NCI-H510A (cell line): Measurements from ENCODE around the gene CRIP1.

Experiments
- DNase-seq: peaks from one replicate; lab custom pipeline; 2025; lab: John Stamatoyannopoulos, UW

Gene CRIP1

DNA sequence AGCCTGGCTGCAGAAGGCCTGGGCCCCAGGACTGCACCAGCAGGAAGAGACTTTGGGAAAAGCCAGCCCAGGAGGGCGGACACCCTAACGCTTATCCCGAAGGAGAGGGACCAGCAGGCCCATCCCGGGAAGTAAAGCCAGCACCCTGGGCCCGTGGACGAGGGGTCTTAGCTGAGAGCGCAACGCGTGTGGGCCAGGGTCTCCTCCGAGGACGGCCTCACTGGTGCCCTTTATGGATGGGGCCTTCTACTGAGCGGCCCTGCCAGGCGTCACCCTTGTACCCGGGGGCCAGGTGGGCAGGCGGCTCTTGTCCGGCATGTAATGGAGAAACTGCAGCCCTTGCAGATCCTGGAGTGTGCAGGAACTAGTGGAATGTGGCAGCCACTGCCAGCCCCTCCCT, 18.4 kb downstream of the CRIP1 start:
- DNase-seq, result no peak

GRCh38 chr14:105507247-105507646, 20.6 kb downstream of the CRIP1 start:
- no peak for DNase-seq

GRCh38 chr14:105508069-105508468, 21.4 kb downstream of the CRIP1 start:
- DNase-seq, result no peak

- DNase-seq, result no peak
Measured at GRCh38 chr14:105508601-105509000, 21.9 kb downstream of the CRIP1 start.

DNA sequence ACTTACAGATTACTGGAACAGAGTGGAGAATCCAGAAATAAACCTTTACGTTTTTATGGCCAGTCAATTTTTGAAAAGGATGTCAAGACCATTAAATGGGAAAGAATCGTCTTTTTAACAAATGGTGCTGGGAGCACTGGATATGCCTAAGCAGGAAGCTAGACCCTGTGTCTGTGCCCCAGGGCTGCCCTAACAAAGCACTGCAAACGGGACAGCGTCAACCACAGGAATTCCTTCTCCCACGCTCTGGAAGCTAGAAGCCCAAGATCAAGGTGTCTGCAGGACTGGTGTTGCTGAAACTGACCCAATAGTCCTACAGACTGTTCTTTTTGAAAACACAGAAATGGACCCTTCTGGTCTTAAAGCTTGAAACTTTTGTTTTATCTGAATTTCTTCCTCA, 30.4 kb downstream of the CRIP1 start:
- DNase-seq, result no peak

DNA sequence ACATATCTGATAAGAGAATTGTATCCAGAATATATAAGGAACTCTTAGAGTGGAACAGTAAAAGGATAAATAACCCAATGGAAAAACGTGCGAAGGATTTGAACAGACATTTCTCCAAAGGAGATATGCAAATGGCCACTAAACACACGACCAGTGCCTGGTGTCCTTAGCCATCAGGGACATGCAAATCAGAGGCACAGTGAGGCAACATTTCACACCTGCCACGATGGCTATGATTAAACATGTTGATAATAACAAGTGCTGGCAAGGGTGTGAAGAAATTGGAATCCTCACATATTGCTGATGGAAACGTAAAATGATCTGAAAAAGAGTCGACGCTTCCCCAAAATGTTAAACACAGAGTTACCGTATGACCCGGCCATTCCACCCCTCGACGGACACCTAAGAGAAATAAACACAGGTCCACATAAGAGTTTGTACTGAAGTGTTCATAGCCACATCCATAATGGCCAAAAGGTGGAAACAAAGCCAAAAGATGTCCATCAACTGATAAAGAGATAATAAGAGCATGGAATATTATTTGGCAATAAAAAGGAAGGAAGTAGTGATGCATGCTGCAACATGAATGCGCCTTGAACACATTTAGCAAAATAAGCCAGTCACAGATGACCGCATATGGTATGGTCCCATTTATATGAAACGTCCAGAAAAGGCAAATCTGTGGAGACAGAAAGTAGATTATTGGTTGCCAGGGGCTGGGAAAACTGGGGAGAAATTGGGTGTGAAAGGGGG, 33.4 kb downstream of the CRIP1 start:
- no peak for DNase-seq

DNA sequence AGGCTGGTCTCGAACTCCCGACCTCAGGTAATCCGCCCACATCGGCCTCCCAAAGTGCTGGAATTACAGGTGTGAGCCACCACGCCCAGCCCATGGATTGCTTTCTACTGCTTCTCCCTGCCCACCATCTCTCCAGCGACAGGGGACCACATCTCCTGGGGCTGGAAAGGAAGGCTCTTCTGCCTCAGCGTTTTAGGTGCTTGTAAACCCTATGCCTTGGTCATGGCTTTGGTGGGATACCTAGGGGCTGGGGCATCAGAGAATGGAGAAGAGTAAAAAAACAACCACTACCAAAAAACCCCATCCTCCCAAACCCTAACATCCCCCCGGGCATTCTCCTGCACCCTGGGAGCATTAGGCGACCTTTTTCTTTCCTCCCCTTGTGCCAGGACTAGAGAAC, 38.6 kb downstream of the CRIP1 start:
- no peak for DNase-seq

DNA sequence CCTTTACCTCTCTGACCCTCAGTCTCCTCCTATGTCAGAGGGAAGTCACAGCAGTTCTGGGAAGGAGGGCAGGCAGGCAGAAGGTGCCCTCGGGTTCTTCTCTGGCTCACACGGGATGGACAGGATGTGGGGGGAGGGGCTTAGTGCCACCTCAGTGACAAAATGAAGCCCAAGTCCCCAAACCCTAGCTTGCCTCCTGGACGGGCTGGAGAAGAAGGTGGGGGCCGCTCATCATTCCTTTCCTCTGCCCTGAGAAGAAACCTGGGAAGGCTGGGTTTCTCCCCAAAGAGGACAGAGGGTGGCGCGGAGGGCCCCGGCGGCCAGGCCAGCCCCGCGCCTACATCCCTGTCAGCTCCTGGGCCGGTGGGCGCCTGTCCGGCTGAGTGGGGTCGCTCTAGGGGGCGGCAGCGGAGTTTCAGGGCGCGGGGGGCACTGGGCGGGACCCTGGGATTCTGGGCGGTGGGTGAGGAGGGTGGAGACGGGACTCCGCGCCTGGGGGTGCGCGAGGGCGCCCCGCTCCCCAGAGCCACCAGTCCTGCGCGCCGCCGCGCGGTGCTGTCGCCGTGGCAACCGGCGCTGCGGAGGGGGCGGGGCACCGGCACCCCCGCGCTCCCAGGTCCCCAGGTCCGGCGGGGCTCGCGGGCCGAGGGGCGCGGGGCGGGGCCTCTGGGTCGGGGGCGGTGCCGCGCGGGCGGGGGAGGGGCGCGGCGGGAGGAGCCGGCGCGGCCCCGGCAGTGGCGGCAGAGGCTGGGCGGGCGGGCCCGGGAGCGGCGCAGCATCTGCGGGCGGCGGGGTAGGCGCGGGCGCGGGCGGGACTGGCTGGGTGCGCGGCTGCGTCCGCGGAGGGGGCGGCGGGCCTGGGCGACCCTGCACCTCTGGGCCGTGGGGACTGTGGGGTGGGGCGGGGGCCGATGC, 39.4 kb downstream of the CRIP1 start, which contains the start of gene TMEM121:
TSS of gene TMEM121 (plus strand) at position 723 of the 915 bp plus-strand sequence. CDS start 2,252 bp downstream, outside the sequence.
- DNase-seq, result no peak

GRCh38 chr14:105526776-105527380, 40.2 kb downstream of the CRIP1 start:
- no peak for DNase-seq

GRCh38 chr14:105527381-105527825, 40.7 kb downstream of the CRIP1 start:
- no peak for DNase-seq

DNA sequence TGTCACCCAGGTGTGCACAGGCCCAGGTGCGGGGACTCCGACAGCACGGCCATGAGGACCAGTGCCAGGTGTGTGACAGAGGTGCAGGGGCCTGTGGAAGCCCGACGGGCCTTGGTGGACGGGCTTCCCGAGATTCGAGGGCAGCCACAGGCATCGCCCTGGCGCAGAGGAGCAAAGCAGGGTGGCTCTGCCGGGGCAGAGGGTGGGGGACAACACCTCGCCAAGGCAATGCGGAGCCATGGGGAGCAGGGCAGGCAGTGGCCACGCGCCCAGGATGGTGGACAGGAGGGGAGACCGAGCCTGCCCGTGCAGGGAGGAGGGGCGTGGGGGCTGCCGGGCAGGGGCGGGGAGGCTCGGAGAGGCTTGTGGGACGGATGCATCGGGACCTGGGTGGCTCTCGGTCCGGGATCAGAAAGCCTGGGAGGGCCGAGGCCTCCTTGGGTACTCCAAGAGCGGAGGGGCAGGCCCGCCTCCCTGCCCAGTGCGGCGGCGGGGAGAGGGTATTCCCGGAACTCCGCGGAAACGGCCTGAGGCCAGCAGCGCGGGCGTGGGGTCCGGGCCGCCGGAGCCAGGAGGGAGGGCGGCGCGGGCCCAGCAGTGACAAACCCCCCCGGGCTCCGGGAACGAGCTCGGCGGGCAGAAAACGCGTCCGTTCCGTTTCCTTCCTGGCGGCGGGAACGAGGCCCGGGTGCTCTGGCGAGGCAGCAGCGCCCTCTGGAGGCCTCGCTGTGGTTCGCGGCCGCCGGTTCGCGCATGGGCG, 41.3 kb downstream of the CRIP1 start:
- peak; percentile 50 for DNase-seq

- DNase-seq, result no peak
Measured at GRCh38 chr14:105528586-105529318, 42.1 kb downstream of the CRIP1 start.

DNA sequence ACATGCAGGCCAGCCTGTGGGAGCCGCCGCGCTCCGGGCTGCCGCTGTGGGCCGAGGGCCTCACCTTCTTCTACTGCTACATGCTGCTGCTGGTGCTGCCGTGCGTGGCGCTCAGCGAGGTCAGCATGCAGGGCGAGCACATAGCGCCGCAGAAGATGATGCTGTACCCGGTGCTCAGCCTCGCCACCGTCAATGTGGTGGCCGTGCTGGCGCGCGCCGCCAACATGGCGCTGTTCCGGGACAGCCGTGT, 42.6 kb downstream of the CRIP1 start:
- DNase-seq, result no peak

DNA sequence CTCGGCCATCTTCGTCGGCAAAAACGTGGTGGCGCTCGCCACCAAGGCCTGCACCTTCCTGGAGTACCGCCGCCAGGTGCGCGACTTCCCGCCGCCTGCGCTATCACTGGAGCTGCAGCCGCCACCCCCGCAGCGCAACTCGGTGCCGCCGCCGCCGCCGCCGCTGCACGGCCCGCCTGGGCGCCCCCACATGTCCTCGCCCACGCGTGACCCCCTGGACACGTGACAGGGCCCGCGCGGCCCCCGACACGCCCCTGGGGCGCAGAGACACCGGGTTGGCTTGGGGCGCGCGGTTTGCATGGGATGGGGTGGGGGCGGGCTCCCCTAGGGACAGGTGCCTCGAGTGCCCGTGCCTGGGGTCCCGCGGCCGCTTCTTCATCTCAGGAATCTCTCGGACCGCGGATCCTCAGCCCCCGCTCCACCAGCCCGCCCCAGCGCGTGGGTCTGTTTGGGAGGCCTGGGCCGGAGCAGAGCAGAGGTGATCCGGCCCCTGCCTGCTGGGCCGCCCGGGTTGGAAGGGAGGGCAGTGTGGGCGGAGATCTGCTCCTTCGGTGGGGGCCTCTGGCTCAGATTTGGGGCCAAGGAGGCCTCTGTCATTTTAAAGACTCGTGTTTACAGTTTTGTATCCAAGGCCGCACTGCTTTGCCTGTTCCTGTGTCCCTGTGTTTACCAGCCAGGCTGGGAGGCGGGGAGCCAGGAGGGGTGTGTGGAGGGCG, 43.0 kb downstream of the CRIP1 start:
- no peak for DNase-seq

DNA sequence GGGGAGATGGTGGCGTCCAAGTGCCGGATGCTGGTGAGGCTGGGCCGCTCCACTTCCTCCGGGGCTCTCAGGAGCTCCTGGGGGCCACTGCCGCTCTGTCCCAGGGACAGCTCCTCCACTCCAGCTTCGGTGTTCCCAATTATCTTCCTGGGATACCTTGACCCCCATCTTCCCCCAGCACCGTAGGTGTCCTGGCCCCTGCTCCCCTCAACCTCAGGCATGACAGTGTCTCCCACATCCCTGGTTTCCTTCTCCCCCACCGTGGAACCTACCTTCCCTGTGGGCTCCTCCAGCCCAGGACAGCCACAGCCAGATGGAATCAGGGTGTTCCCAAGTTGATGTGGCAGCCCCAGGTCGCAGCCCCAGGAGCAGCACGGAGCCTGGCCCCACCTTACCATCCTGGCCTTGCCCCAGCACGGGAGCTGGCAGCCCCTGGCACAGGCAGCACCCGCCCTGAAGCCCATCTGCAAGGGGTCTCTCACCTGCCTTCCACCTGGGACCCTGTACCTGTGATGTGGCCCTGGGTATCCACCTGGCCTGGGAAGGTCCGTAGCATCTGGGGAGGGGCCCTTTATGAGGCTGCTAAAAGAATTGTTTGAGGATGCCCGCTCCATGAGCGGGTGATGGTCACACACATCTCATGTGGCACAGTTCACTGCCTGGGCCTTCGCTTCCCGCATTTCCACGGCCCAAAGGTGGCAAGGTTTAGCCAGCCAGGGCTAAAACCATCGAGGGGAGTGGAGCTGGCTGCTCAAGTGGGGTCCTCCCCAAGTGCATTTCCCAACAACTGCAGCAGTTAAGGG, 43.8 kb downstream of the CRIP1 start:
- no peak for DNase-seq

GRCh38 chr14:105531088-105531893, 44.6 kb downstream of the CRIP1 start:
- no peak for DNase-seq

GRCh38 chr14:105531894-105532623, 45.4 kb downstream of the CRIP1 start:
- no peak for DNase-seq

DNA sequence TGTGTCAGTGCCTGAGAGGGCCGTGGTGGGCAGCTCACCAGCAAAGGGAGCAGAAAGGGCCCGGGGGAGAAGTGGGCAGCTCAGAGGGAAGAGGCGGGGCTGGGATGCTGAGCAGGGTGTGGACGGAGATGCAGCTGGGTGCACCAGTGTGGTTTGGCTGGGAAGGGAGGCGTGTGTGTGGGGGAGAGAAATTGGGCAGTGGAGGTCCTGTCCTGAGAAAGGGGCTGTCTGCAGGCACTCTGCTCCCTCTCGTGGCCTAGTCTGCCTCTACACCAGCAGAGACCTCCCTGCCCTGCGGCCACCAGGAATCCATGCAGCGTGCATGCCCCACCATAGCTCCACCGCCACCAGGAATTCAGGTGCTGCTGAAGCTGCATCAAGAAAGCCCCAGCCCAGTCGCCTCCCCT, 46.1 kb downstream of the CRIP1 start:
- no peak for DNase-seq
